PC-3 (cell line): ENCODE results near the gene GPR107. TPM values are rescaled to one million over a fixed set of nuclear protein-coding genes. Genes with fewer than 3 reads are reported as not detected.

Source experiments
- ATAC-seq: fragments of 200-7000 bp; cut with Tn5 transposase; 2 replicates; pipeline ENCODE4 v1.9.1; 2020; ENCODE audit warnings: mild to moderate bottlenecking, moderate library complexity
- BruUV-seq: library from RNA; stranded (reverse); fragments of 400-500 nt; replicated peaks from 2 replicates; lab custom pipeline; 2021; lab: Mats Ljungman, UMichigan
- CTCF ChIA-PET: fragments of 300-600 bp; sonication (Branson Sonifier 250); formaldehyde crosslinking; loops from one replicate; lab custom pipeline; 2022; ENCODE audit warnings: antibody characterized with exemption; lab: Charles Lee
- POLR2A ChIA-PET: fragments of 300-600 bp; sonication (Branson Sonifier 250); formaldehyde crosslinking; loops from one replicate; lab custom pipeline; 2022; ENCODE audit warnings: antibody characterized with exemption; ENCODE audit not compliant: unreplicated experiment; lab: Charles Lee
- DNase-seq: peaks from one replicate; pipeline ENCODE4 v3.0.0-alpha.2; 2015
- H2AFZ ChIP-seq: fragments of 300-600 bp; sonication (generic); 2 replicates; pipeline ENCODE4 v1.6.0; 2016; ENCODE audit warnings: antibody characterized with exemption, low read length
- H3F3A ChIP-seq: fragments of 300-600 bp; sonication (generic); one replicate; pipeline ENCODE4 v1.6.0; 2017; ENCODE audit warnings: antibody characterized with exemption, low read length, control low read depth, mild to moderate bottlenecking; ENCODE audit not compliant: unreplicated experiment
- H3K27ac ChIP-seq: fragments of 300-600 bp; sonication (generic); 2 replicates; pipeline ENCODE4 v1.5.1; 2016; ENCODE audit warnings: mild to moderate bottlenecking, low read length
- H3K27me3 ChIP-seq: fragments of 300-600 bp; sonication (generic); 2 replicates; pipeline ENCODE4 v1.6.1; 2016; ENCODE audit warnings: low read length, mixed read lengths
- H3K36me3 ChIP-seq: fragments of 300-600 bp; sonication (generic); 2 replicates; pipeline ENCODE4 v1.6.1; 2016; ENCODE audit warnings: low read depth, mixed run types, low read length, mixed read lengths
- H3K4me1 ChIP-seq: fragments of 300-600 bp; sonication (generic); 2 replicates; pipeline ENCODE4 v1.5.1; 2016; ENCODE audit warnings: low read length; ENCODE audit not compliant: insufficient read depth
- H3K4me2 ChIP-seq: fragments of 300-600 bp; sonication (generic); 2 replicates; pipeline ENCODE4 v1.6.0; 2016; ENCODE audit warnings: low read length
- H3K4me3 ChIP-seq: fragments of 300-600 bp; sonication (generic); 2 replicates; pipeline ENCODE4 v1.5.1; 2016; ENCODE audit warnings: mild to moderate bottlenecking, low read length, mixed read lengths
- H3K79me2 ChIP-seq: fragments of 300-600 bp; sonication (generic); 2 replicates; pipeline ENCODE4 v1.6.1; 2017; ENCODE audit warnings: low read length, mixed read lengths
- H3K9ac ChIP-seq: fragments of 300-600 bp; sonication (generic); 2 replicates; pipeline ENCODE4 v1.6.0; 2016; ENCODE audit warnings: mild to moderate bottlenecking, low read length
- H3K9me2 ChIP-seq: fragments of 300-600 bp; sonication (generic); replicated peaks from 2 replicates; pipeline ENCODE4 v1.6.1; 2016; ENCODE audit warnings: mixed run types, low read length, mixed read lengths
- H3K9me3 ChIP-seq: fragments of 300-600 bp; sonication (generic); 2 replicates; pipeline ENCODE4 v1.6.1; 2016; ENCODE audit warnings: low read length, mixed read lengths
- H4K20me1 ChIP-seq: fragments of 300-600 bp; sonication (generic); 2 replicates; pipeline ENCODE4 v1.6.1; 2016; ENCODE audit warnings: low read length, mixed read lengths
- EZH2 ChIP-seq: fragments of 300-600 bp; sonication (generic); IDR thresholded peaks from one replicate; pipeline ENCODE4 v1.6.1; 2017; ENCODE audit warnings: antibody characterized with exemption, mild to moderate bottlenecking, low read length; ENCODE audit not compliant: unreplicated experiment
- EZH2phosphoT487 ChIP-seq: fragments of 300-600 bp; sonication (generic); IDR thresholded peaks from 2 replicates; pipeline ENCODE4 v1.6.1; 2018; ENCODE audit warnings: mild to moderate bottlenecking, antibody characterized with exemption, low read length, borderline replicate concordance
- intact Hi-C: fragments of 100-400 bp; cut with micrococcal nuclease; formaldehyde crosslinking; loops from 2 replicates; pipeline ENCODE4 v1.9.0; 2023
- total RNA-seq: library from RNA; depleted of rRNA; stranded (reverse); fragments of >200 nt; gene quantifications from 2 replicates; pipeline ENCODE4 v1.2.3, GENCODE V29; 2014
- TF ChIP-seq, protein P1 (sequence below): fragments of 300-600 bp; sonication (generic); conservative IDR thresholded peaks from 2 replicates; pipeline ENCODE4 v1.5.1; 2017; ENCODE audit warnings: antibody characterized with exemption, low read depth, mild to moderate bottlenecking, low read length

Gene GPR107
- total RNA-seq, 1 experiment from 2014 or later, result 11.4 TPM

GRCh38 chr9:130117376-130117775, 63.7 kb downstream of the GPR107 start:
- no peaks in the 10 kb centered on the region for H3K27me3 ChIP-seq
- peaks cover 9% of the 10 kb centered on the region; the same call in 1 of the 2 replicates for H3K4me1 ChIP-seq
- H4K20me1 ChIP-seq, result no peaks in the 10 kb centered on the region
- DNase-seq, result no peak
- H3K36me3 ChIP-seq, result no peaks in the 10 kb centered on the region
- ATAC-seq, result no peak
- intact Hi-C loops, result no loop called here
- H2AFZ ChIP-seq, result no peak overlapping the region
- ChIA-PET POLR2A (no interaction called here), CTCF (no interaction called here)
- no peaks in the 10 kb centered on the region for H3F3A ChIP-seq
- H3K4me3 ChIP-seq, result no peak overlapping the region
- H3K27ac ChIP-seq, result no peak overlapping the region
- no peak overlapping the region for H3K9ac ChIP-seq
- H3K79me2 ChIP-seq, result no peaks in the 10 kb centered on the region
- H3K9me3 ChIP-seq, result no peaks in the 10 kb centered on the region
- BruUV-seq, result no TSS peak
- H3K9me2 ChIP-seq, result no peaks in the 10 kb centered on the region
- TF ChIP-seq EZH2 (no peak), EZH2phosphoT487 (no peak)
- TF ChIP-seq, protein P1, sequence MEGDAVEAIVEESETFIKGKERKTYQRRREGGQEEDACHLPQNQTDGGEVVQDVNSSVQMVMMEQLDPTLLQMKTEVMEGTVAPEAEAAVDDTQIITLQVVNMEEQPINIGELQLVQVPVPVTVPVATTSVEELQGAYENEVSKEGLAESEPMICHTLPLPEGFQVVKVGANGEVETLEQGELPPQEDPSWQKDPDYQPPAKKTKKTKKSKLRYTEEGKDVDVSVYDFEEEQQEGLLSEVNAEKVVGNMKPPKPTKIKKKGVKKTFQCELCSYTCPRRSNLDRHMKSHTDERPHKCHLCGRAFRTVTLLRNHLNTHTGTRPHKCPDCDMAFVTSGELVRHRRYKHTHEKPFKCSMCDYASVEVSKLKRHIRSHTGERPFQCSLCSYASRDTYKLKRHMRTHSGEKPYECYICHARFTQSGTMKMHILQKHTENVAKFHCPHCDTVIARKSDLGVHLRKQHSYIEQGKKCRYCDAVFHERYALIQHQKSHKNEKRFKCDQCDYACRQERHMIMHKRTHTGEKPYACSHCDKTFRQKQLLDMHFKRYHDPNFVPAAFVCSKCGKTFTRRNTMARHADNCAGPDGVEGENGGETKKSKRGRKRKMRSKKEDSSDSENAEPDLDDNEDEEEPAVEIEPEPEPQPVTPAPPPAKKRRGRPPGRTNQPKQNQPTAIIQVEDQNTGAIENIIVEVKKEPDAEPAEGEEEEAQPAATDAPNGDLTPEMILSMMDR, result no peak
- no peak overlapping the region for H3K4me2 ChIP-seq

- intact Hi-C loops, result no loop called here
- DNase-seq, result peak; percentile 20
- H3K4me1 ChIP-seq, result peaks cover 9% of the 10 kb centered on the region; the same call in 1 of the 2 replicates
Measured at GRCh38 chr9:130117816-130118632, 64.3 kb downstream of the GPR107 start.

More at GRCh38 chr9:130117816-130118632, 64.3 kb downstream of the GPR107 start:
- H3K27ac ChIP-seq, result no peak overlapping the region
- no peaks in the 10 kb centered on the region for H3K79me2 ChIP-seq
- H3K9me3 ChIP-seq, result no peaks in the 10 kb centered on the region
- H3K9ac ChIP-seq, result no peak overlapping the region
- no peaks in the 10 kb centered on the region for H3K36me3 ChIP-seq
- no peak overlapping the region for H2AFZ ChIP-seq
- ATAC-seq, result peak; percentile 40; the same call in 1 of the 2 replicates
- no peak for TF ChIP-seq EZH2
- TF ChIP-seq EZH2phosphoT487, result no peak
- TF ChIP-seq, protein P1, result no peak
- no peak overlapping the region for H3K4me2 ChIP-seq
- no peaks in the 10 kb centered on the region for H3F3A ChIP-seq
- no TSS peak for BruUV-seq
- H3K4me3 ChIP-seq, result no peak overlapping the region
- H4K20me1 ChIP-seq, result no peaks in the 10 kb centered on the region
- POLR2A ChIA-PET, result no interaction called here
- no peaks in the 10 kb centered on the region for H3K9me2 ChIP-seq
- no peaks in the 10 kb centered on the region for H3K27me3 ChIP-seq
- CTCF ChIA-PET, result no interaction called here
